KBM-7 (cell line): ENCODE results near the gene POLN.
"Not testable (repeated sequence)": the region's sequence is repeated elsewhere in the genome, so short reads cannot be mapped to it uniquely, and the experiment has no call there.

Experiments
- DNase-seq: peaks from one replicate; pipeline ENCODE4 v3.0.0-alpha.2; 2015
- in situ Hi-C: fragments of 300-500 bp; cut with MboI; formaldehyde crosslinking; loops from 2 replicates; pipeline ENCODE4 v1.14.3; 2020; ENCODE audit warnings: low sequenced_read_pairs, low pct_unique_long_range_greater_than_20kb, mixed read lengths

Gene POLN

GRCh38 chr4:2179717-2180116 is 62.2 kb downstream of the POLN start:
- in situ Hi-C loops: no loop called here
- no peak for DNase-seq

DNA sequence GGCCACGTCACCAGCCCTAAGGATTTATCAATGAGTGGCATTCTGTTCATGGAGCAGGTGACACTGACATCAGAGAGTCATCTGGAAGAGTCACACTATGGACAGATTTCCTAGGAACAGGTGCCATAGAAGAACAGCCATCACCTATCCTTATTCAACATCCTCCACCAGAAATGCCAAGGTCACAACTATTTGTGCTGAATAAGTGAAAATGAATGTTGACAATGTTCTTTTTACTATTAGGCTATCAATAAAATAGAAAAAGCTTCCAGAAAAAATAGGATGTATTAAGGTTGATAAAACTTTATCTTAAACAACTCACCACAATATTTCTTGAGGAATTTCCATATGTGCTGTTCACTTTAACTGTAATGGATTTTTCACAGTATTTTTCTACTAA is 62.9 kb downstream of the POLN start:
- DNase-seq: no peak
- in situ Hi-C loops: no loop called here

GRCh38 chr4:2177443-2178093 is 64.4 kb downstream of the POLN start:
- in situ Hi-C loops: no loop called here
- DNase-seq: no peak

DNA sequence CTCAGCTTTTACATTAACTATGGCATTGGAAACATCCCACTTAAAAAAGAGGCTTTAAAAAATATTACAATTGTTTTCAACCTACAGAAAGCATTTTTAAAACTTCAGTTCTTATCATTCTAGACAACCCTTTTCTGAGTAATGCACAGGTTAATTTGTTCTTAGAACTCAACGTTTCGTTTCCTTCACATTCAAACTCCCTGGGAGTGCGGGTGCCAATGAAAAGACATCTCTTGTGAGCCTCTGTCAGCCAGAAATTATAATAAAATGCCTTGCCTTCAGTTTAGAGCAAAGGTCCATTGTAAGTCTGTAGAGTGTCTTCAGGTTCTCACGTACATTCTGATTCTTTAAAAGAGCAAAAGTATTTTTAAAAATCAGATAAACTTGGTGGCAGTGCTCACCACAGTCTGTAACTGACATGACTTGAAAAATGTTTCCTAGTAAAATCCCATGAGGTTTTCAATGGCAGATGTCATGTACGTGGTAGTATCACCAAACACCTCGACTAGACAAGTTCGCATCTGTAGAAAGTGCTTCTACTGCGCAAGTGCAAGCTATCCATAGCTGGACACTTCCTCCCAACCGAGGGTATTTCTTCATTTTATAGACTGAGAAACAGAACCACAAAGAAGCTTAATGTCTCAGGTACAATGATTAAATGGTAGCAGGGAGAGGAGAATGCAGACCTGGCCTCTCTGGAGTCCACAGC is 65.8 kb downstream of the POLN start:
- no peak for DNase-seq
- in situ Hi-C loops: no loop called here

DNA sequence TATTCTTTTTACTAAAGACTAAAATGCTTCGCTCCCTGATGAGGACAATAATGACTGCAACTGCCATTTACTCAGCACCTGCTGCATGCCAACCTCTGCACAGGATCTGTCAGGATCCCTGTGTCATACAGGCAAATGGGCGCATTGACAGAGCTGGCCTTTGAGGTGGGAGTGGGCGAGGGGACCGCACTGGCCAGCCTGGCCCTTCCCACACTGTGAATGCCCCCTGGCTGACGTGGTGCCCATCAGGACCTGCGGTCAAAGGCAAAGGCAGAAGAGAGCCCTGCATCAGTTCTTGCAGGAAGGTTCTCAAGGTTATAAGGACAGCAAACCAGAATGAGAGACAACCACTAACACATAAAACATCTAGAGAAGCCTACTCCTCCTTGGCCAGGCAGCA is 67.9 kb downstream of the POLN start:
- in situ Hi-C loops: no loop called here
- no peak for DNase-seq

- no peak for DNase-seq
- in situ Hi-C loops: no loop called here
These were observed 69.2 kb downstream of the POLN start for GRCh38 chr4:2172627-2173231.

DNA sequence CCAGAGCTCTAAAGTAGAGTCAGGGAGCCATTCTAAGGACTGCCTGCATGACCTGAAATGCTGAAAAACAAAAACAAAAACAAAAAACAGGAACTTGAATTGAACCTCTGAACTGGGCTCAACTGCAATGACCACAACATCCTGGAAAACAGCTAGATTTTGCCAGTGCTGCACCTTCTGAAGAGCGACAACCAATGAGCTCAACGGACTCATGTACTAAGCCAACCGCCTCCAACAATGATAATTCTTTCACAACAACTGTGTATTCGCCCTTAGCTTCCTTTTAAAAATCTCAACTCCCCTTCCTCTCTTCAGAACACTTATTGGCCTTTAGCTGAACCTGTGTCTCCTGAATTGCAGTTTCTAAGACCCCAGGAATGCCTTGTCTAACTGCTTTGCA is 69.8 kb downstream of the POLN start:
- in situ Hi-C loops: no loop called here

DNA sequence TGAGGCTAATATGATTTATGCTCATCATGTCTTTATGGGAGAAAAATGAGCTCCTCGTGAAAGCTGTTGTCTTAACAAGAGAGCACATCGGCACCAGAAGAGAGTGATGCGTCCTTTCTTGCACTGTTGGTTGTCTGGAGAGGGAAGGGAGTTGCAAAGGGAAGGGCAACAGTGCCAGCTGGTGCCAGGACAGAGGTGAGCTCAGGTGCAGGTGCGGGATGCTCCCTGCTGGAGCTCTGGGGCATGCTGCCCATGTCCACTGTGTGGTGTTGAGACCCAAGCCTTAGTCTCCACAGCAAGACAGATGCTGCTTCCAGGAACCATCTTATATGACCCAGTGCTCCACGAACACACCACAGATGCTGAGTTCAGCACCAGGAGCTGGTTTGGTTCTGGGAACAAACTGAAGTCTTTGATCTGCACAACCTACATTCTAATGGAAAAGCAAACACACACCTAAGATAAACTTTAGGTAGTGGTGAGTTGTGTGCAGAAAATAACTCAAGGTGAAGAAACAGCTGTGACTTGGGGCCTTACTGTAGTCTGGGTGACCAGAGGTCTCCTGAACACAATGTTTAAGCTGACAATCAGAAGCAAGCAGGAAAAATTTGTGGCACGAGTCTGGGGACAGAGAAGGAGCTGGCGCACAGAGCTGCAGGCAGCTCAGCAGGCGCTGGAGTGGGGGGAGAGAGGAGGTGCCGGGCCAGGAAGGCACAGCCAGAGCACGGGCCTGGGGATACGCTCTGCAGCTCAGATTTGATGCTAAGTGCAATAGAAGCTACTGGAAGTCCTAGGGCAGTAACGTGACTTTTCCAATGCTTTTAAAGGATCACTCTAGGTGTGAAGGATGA is 73.2 kb downstream of the POLN start:
- no peak for DNase-seq
- in situ Hi-C loops: no loop called here

More for the DNA sequence above, 69.8 kb downstream of the POLN start:
- peak; percentile 35 for DNase-seq

DNA sequence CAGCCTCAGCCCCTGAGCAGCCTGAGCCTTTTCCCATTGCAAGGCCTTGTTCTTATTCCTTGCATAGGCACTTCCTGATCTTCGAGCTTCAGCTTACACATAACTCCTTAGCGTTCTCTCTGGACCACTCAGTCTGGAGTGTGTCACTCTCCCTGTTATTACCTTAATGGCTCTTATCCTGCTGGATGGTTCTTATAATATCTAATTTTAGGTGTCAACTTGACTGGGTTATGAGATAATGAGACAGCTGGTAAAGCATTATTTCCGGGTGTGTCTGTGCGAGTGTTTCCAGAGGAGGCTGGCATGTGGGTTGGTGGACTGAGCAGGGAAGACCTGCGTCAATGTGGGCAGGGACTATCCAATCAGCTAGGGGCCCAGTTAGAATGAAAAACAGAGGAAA is 75.7 kb downstream of the POLN start:
- DNase-seq: no peak
- in situ Hi-C loops: no loop called here

DNA sequence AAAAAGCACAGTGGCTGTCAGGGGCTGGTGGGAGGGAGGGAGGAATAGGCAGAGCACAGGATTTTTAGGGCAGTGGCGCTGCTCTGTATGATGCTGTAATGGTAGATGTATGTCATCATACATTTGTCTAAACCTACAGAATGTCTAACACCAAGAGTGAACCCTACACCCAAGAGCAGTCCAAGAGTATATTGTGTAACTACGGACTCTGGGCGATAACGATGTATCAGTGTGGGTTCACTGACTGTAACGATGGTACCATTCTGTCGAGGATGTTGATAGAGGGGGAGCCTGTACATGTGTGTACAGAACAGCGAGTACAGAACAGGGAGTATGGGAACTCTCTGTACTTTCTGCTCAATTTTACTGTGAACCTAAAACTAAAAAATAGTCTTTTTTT is 76.5 kb downstream of the POLN start:
- in situ Hi-C loops: no loop called here

GRCh38 chr4:2163311-2163821 is 78.6 kb downstream of the POLN start:
- no peak for DNase-seq
- in situ Hi-C loops: no loop called here

More for the DNA sequence above, 76.5 kb downstream of the POLN start:
- DNase-seq: no peak

GRCh38 chr4:2161092-2161703 is 80.7 kb downstream of the POLN start:
- in situ Hi-C loops, DNase-seq: not testable (repeated sequence)

DNA sequence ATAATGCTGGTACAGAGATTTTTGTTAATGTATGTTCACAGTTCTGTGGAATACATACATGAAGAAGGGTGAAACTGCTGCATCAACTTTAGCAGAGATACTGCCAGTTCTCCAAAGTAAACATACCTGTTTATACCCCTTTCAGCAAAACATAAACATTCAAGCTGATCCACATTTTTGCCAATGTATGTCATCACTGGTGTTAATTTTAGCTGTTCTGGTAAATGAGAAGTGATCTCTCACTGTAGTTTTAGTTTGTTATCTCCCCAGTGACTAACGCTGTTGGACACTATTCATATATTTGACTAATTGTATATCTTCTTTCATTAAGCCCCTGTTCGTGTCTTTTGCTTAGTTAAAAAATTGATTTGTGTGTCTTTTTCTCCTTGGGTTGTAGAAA is 82.0 kb downstream of the POLN start:
- no peak for DNase-seq
- in situ Hi-C loops: no loop called here

GRCh38 chr4:2155246-2155645 is 86.7 kb downstream of the POLN start:
- in situ Hi-C loops: no loop called here
- DNase-seq: no peak

- DNase-seq: no peak
- in situ Hi-C loops: no loop called here
These were observed 87.6 kb downstream of the POLN start for GRCh38 chr4:2154215-2154740.

- DNase-seq: no peak
- in situ Hi-C loops: no loop called here
These were observed 90.4 kb downstream of the POLN start for GRCh38 chr4:2151544-2151943.

GRCh38 chr4:2150076-2150475 is 91.8 kb downstream of the POLN start:
- no peak for DNase-seq
- in situ Hi-C loops: no loop called here

- in situ Hi-C loops: no loop called here
- peak; percentile 11 for DNase-seq
These were observed 99.1 kb downstream of the POLN start for GRCh38 chr4:2142630-2143427.
